Dendritic cell treated with granulocyte-macrophage colony-stimulating factor and Interleukin-4, amounts not matched to agents 40 ng/mL and 50 ng/mL, for 4 days (primary cell): ENCODE data around the gene SH3PXD2A.

Source experiments
- H3K27ac Mint-ChIP-seq: one replicate; pipeline ENCODE4 v1.8.0; 2022; ENCODE audit warnings: mild to moderate bottlenecking, mixed read lengths
- H3K27me3 Mint-ChIP-seq: one replicate; pipeline ENCODE4 v1.8.0; 2022; ENCODE audit warnings: mild to moderate bottlenecking, mixed read lengths
- H3K36me3 Mint-ChIP-seq: one replicate; pipeline ENCODE4 v1.8.0; 2022; ENCODE audit warnings: low read depth, mixed read lengths
- H3K4me1 Mint-ChIP-seq: one replicate; pipeline ENCODE4 v1.8.0; 2022; ENCODE audit warnings: low read depth, mixed read lengths
- H3K4me3 Mint-ChIP-seq: one replicate; pipeline ENCODE4 v1.8.0; 2022; ENCODE audit warnings: mild to moderate bottlenecking, moderate library complexity, mixed read lengths
- H3K9me3 Mint-ChIP-seq: one replicate; pipeline ENCODE4 v1.8.0; 2022; ENCODE audit warnings: mixed read lengths
- intact Hi-C: fragments of 100-400 bp; cut with micrococcal nuclease; formaldehyde crosslinking; loops from one replicate; pipeline ENCODE4 v1.15.0; 2022

The SH3PXD2A gene

DNA sequence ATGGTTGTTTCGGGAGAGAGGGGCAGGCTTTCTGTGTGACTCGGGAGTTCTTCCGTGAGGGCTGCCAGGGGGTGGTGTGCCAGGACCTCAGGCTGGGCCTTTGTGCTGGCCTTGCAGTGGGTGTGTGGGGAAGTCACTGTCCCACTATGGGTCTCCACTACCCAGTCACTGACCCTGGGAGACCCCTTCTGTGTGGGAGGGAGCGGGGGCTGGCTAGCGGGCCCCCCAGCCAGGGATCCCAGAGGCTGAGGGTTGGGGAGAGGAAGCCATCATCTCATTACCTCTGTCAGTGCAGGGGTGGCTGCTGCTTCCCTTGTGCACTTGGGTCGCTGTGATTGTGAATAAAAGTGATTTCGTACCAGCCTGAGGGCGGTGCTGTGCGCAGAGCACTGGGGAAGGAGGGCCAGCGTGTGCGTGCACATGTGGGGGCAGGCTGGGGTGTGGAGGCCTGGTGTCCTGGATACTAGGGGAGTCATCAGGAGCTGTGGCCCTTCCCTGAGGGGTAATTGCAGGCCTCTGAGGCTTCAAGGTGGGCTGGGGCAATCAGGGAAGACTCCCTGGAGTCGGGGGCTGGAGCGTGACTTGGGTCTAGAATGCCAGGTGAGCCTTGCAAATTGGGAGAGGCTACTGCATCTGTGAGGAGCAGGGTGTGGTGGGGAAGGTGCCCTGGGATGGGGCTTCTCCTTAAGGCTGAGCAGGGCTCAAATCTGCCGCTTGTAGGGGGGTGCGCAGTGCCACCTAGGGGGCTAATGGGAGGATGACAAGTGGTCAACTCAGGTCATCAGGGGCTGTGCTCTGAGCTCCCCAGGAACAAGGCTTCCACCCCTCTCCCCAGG, 263.0 kb downstream of the SH3PXD2A start:
- Mint-ChIP-seq H3K27ac (no peak overlapping the region), H3K27me3 (peaks cover 7% of the 10 kb centered on the region), H3K4me3 (no peak overlapping the region), H3K4me1 (peaks cover 10% of the 10 kb centered on the region), H3K9me3 (no peaks in the 10 kb centered on the region), H3K36me3 (no peaks in the 10 kb centered on the region)
- intact Hi-C loops: loop anchor here (10.0 kb wide), 1 partner anchor 272 kb away; no protein-coding TSS in a partner anchor

DNA sequence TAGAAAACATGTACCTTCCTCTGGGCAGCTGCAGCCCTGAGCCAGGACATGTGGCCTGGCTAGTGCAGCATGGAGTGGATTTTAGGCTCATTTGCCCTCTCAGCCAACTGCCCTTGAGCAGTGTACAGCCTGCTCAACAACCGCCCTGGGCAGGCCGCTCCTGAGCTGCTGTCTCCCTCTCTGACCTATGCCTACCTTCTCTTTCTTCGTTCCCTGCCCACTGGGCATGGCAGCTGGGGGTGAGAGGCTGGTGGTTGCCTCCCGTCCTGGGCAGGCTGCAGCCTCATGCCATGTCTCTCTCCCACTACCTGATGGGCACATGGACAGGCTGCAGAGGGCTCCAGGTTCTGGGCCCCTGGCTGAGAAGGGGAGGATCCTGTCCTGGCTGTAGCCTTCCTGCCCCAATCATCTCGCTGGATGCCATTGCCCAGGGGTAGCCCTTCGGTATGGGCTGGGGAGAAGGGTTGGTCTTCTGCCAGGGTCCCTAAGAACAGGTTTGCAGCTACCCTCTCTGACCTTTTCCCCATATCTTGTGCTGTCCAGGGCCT, 264.6 kb downstream of the SH3PXD2A start:
- no peak overlapping the region for H3K4me3 Mint-ChIP-seq
- no peak overlapping the region for H3K27ac Mint-ChIP-seq
- no peaks in the 10 kb centered on the region for H3K36me3 Mint-ChIP-seq
- intact Hi-C loops: loop anchor here (10.0 kb wide), 1 partner anchor 274 kb away; no protein-coding TSS in a partner anchor
- no peaks in the 10 kb centered on the region for H3K9me3 Mint-ChIP-seq
- H3K27me3 Mint-ChIP-seq: peaks cover 15% of the 10 kb centered on the region
- H3K4me1 Mint-ChIP-seq: peaks cover 10% of the 10 kb centered on the region

DNA sequence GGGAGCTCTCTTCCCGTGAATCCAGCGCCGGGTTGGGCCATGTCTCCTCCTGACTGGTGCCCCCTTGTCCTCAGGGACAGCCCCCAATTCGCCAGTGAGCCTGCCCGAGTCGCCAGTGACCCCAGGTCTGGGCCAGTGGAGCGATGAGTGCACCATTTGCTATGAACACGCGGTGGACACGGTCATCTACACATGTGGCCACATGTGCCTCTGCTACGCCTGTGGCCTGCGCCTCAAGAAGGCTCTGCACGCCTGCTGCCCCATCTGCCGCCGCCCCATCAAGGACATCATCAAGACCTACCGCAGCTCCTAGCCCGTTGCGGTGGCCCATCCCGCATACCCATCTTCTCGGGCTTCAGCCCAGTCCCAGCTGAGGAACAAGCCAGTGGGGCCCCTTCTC, 265.3 kb downstream of the SH3PXD2A start:
- H3K36me3 Mint-ChIP-seq: no peaks in the 10 kb centered on the region
- H3K27me3 Mint-ChIP-seq: peaks cover 19% of the 10 kb centered on the region
- H3K9me3 Mint-ChIP-seq: no peaks in the 10 kb centered on the region
- intact Hi-C loops: loop anchor here (10.0 kb wide), 1 partner anchor 275 kb away; no protein-coding TSS in a partner anchor
- peaks cover 10% of the 10 kb centered on the region for H3K4me1 Mint-ChIP-seq
- no peak overlapping the region for H3K27ac Mint-ChIP-seq
- H3K4me3 Mint-ChIP-seq: no peak overlapping the region

DNA sequence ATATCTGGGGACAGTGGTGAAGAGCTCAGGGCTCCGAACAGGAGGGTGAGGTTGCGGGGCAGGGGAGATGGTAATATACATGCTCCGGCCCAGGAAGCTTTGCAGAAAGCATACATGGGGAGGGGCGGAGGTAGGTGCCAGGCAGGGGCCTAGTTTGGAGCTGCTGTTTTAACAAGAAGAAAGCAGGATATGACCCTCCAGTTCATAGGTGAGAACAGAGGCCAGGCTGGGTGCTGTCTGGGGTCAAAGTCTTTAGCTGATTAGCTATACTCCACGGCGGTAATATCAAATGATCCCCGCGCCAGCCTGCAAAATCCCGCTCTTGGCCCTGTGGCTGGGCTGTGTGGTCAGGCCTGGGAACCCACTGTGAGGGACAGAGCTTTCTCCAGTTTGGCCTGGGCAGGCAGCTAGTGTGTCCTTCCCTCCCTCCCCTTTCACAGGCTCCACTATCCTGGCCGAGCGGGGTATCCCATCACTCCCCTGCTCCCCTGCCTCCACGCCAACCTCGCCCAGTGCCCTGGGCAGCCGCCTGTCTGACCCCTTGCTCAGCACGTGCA, 266.2 kb downstream of the SH3PXD2A start:
- peaks cover 10% of the 10 kb centered on the region for H3K4me1 Mint-ChIP-seq
- no peaks in the 10 kb centered on the region for H3K9me3 Mint-ChIP-seq
- peaks cover 27% of the 10 kb centered on the region for H3K27me3 Mint-ChIP-seq
- no peaks in the 10 kb centered on the region for H3K36me3 Mint-ChIP-seq
- no peak overlapping the region for H3K4me3 Mint-ChIP-seq
- intact Hi-C loops: no loop called here
- H3K27ac Mint-ChIP-seq: no peak overlapping the region

DNA sequence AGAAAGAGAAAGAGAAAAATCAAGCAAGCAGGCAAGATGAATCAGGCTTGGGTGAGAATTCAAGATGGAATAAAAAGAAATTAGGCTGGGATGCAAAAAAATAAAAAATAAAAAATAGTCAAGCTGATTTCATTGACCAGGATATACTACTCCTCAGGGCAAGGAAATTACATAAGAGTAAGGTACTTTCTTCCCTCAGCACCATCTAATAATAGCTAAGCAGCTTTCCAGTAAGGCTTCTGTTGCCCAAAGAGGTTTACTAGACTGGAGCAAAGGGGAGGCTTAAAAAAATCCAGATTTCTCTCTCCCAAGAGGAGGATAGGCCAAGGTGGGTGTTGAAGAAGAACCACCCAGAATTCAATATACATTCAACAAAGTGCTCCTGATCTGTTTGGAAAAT, 268.3 kb downstream of the SH3PXD2A start:
- Mint-ChIP-seq H3K9me3 (no peaks in the 10 kb centered on the region), H3K36me3 (no peaks in the 10 kb centered on the region), H3K4me1 (peaks cover 14% of the 10 kb centered on the region), H3K4me3 (no peak overlapping the region), H3K27ac (no peak overlapping the region), H3K27me3 (peaks cover 44% of the 10 kb centered on the region)
- intact Hi-C loops: no loop called here

DNA sequence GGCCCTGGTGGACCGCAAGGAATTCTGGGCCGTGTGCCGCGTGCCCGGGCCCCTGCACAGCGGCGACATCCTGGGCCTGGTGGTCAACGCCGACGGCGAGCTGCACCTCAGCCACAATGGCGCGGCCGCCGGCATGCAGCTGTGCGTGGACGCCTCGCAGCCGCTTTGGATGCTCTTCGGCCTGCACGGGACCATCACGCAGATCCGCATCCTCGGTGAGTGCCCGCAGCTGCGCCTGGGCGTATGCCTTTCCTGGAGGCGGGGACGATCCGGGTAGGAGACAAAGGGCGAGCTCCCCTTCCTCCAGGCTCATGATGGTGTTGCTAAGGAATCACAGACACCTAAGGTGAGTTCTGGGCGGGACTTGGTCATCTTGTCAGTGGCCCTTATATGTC, 270.4 kb downstream of the SH3PXD2A start:
- H3K9me3 Mint-ChIP-seq: no peaks in the 10 kb centered on the region
- peaks cover 14% of the 10 kb centered on the region for H3K4me1 Mint-ChIP-seq
- peaks cover 49% of the 10 kb centered on the region for H3K27me3 Mint-ChIP-seq
- intact Hi-C loops: no loop called here
- no peak overlapping the region for H3K27ac Mint-ChIP-seq
- no peaks in the 10 kb centered on the region for H3K36me3 Mint-ChIP-seq
- peak overlapping the region; percentile 70 for H3K4me3 Mint-ChIP-seq

DNA sequence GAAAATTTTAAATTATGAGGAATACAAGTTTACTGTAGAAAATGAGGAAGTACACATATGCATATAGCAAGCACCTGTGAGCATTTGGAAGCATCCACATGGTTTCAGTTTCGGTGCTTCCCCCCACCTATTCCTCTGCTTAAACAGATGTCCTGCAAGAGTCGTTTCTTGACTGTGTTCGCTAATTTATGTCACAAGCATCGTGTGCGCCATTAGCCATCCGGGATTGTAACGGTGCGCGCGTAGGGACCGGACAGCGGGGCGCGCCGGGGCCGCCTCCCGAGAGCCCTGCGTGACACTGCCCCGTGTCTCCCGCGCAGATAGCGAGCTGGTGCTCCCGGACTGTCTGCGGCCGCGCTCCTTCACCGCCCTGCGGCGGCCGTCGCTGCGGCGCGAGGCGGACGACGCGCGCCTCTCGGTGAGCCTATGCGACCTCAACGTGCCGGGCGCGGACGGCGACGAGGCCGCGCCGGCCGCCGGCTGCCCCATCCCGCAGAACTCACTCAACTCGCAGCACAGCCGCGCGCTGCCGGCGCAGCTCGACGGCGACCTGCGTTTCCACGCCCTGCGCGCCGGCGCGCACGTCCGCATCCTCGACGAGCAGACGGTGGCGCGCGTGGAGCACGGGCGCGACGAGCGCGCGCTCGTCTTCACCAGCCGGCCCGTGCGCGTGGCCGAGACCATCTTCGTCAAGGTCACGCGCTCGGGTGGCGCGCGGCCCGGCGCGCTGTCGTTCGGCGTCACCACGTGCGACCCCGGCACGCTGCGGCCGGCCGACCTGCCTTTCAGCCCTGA, 271.0 kb downstream of the SH3PXD2A start:
- Mint-ChIP-seq H3K27me3 (peaks cover 50% of the 10 kb centered on the region), H3K9me3 (no peaks in the 10 kb centered on the region), H3K4me1 (peaks cover 14% of the 10 kb centered on the region), H3K36me3 (no peaks in the 10 kb centered on the region), H3K4me3 (peak overlapping the region; percentile 70), H3K27ac (no peak overlapping the region)
- intact Hi-C loops: no loop called here

DNA sequence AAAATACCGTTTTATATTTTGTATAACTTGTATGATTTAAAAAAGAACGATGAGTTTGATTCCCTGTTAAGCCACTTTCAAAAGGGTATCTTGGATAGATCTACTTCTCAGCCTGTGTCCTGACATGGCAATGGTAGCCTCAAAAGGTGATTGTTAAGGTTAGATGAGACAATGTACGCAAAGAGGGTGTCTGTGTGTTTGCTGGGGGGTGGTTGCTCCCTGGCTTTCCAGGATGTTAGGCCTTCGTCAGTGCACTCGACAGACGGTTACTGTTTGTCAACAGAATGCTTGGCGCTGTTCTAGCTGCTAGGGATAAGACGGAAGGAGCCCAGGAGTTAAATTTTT, 271.5 kb downstream of the SH3PXD2A start:
- Mint-ChIP-seq H3K4me3 (peak overlapping the region; percentile 70), H3K27me3 (peaks cover 48% of the 10 kb centered on the region), H3K36me3 (no peaks in the 10 kb centered on the region), H3K9me3 (no peaks in the 10 kb centered on the region), H3K27ac (no peak overlapping the region), H3K4me1 (peaks cover 12% of the 10 kb centered on the region)
- intact Hi-C loops: no loop called here

DNA sequence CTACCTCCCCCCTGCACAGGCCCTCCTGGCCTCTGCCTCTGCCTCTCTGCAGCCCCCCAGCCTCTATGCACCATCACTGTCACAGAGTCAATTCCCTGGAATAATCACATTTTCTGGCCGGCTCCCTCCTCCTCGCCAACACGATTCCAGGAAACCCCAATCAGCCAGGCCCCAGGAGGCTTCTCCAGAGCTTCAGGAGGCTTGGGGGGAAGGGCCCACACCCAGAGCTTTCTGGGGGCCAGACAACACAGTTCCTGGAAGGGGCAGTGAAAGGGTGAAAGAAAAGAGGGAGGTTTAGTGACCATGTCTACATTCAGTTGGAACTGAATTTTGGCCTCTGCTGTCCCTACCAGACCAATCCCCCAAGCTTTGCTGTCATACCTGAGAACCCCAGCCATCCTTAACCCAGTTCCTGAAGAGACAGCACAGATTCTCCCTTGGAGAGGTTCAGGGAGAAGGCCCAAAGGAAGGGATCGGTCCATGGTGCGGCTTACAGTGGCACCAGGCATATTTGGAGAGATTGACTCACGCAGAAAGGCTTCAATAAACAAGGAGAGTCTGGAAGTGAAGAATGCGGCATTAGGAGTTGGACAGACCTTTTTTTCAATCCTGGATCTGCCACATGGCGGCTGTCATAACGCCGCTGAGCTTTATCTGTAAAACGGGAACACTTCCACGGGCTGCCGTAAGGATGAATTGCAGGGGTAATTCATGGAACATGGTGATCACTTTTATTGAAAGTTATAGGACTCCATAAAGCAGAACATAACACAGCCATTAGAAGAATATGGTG, 272.8 kb downstream of the SH3PXD2A start:
- peaks cover 44% of the 10 kb centered on the region for H3K27me3 Mint-ChIP-seq
- peaks cover 5% of the 10 kb centered on the region for H3K4me1 Mint-ChIP-seq
- H3K27ac Mint-ChIP-seq: no peak overlapping the region
- H3K9me3 Mint-ChIP-seq: no peaks in the 10 kb centered on the region
- no peak overlapping the region for H3K4me3 Mint-ChIP-seq
- intact Hi-C loops: no loop called here
- no peaks in the 10 kb centered on the region for H3K36me3 Mint-ChIP-seq

DNA sequence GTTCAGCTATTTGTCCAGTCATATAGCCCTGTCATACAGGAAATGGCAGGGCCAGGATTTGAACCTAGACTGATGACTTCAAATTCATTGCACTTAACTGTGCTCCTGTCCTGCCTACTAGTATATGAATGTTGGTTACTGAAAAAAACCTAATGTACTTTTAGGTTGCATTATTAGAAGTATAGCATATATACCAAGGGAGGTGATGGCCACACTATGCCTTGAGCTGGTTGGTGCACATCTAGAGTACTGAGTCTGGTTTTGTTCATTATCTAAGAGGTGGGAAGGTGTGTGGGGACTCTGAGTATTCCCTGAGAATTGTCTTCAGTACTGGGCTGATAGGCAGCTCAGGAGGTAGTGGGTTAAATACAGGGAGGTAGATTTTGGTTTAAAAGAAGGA, 273.9 kb downstream of the SH3PXD2A start:
- peaks cover 41% of the 10 kb centered on the region for H3K27me3 Mint-ChIP-seq
- H3K27ac Mint-ChIP-seq: no peak overlapping the region
- peaks cover 5% of the 10 kb centered on the region for H3K4me1 Mint-ChIP-seq
- intact Hi-C loops: no loop called here
- no peak overlapping the region for H3K4me3 Mint-ChIP-seq
- no peaks in the 10 kb centered on the region for H3K9me3 Mint-ChIP-seq
- no peaks in the 10 kb centered on the region for H3K36me3 Mint-ChIP-seq

DNA sequence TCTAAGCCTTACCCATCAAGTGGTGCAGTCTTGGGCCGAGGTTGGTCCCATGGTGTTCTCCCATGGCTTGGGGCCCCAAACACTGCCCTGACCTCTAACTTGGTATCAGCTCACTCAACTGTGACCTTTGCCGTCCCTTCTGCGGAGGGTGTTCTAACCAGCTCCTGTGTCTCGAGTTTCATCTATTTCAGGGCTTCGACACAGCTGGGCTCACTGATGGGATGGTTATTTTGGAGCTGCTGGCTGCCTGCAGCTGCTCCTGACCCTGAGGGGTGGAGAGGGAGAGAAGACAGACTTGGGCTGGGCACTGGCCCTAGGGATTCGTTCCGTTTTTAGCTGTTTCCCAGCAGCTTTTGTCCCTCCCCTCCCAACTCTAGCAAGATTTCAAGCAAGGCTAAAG, 274.9 kb downstream of the SH3PXD2A start:
- Mint-ChIP-seq H3K36me3 (no peaks in the 10 kb centered on the region), H3K9me3 (no peaks in the 10 kb centered on the region), H3K4me1 (peaks cover 5% of the 10 kb centered on the region), H3K27me3 (peaks cover 36% of the 10 kb centered on the region), H3K27ac (no peak overlapping the region), H3K4me3 (no peak overlapping the region)
- intact Hi-C loops: no loop called here

DNA sequence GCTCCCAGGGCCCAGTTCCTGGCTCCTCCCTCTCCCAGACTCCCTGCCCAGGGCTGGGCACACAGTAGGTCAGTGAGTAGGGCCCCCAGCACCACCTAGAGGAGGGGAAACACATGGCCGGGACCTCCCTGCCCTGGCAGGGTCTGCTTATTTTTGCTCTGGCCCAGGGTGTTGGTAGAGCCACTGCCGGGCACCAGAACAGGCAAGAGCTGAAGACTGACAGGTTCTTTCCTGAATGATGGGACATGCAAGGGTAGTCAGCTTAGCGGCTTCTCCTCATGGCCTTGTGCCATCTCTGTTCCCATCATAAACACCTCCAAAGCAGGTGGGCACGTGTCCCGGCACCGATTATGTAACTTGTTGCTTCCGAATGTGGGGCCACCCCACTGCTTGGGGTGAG, 275.4 kb downstream of the SH3PXD2A start:
- Mint-ChIP-seq H3K36me3 (no peaks in the 10 kb centered on the region), H3K4me3 (no peak overlapping the region), H3K4me1 (peaks cover 5% of the 10 kb centered on the region), H3K9me3 (no peaks in the 10 kb centered on the region), H3K27ac (no peak overlapping the region), H3K27me3 (peaks cover 33% of the 10 kb centered on the region)
- intact Hi-C loops: no loop called here

DNA sequence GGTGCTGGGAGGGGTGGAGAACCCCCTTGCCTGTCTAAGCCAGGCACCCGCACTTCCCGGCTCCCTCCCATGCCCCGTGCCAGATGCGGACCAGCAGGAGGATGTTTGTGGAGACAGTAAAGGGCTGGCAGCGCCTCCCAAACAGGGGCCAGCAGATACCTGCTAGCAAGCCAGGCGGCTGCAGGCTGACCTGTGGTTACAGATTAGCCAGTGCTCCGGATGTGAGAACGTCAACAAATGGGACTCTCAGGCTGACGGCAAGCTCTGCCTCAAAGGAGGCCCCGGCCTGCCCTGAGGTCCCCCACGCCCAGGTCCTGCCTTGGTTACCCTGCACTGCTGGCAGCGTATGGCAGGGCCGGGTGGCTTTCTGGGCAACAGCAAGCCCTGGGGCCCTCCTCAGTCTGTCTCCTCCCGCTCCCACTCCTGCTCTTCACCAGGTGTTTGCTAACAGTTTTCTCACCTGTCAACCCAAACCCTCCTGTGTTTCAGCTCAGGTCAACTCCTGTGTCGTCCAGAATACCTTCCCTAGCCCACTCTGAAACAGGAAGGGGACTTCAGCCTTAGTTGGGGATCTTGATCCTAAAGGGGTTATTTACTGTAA, 276.5 kb downstream of the SH3PXD2A start:
- H3K27me3 Mint-ChIP-seq: peaks cover 24% of the 10 kb centered on the region
- H3K4me1 Mint-ChIP-seq: peaks cover 2% of the 10 kb centered on the region
- H3K36me3 Mint-ChIP-seq: no peaks in the 10 kb centered on the region
- H3K4me3 Mint-ChIP-seq: no peak overlapping the region
- intact Hi-C loops: no loop called here
- no peaks in the 10 kb centered on the region for H3K9me3 Mint-ChIP-seq
- H3K27ac Mint-ChIP-seq: no peak overlapping the region
